Neuronal stem cell (in vitro differentiated cells): ENCODE results near the gene MRC2.

ENCODE experiments used
- DNase-seq: peaks from one replicate; pipeline ENCODE4 v3.0.0-alpha.2; 2013; ENCODE audit warnings: low spot score
- H2AFZ ChIP-seq: one replicate; pipeline ENCODE4 v1.6.1; 2013; ENCODE audit warnings: mild to moderate bottlenecking, low read length, inconsistent platforms
- H2AK5ac ChIP-seq: 2 replicates; pipeline ENCODE4 v1.6.1; 2013; ENCODE audit warnings: low read depth, mild to moderate bottlenecking, inconsistent platforms, low read length, moderate library complexity, mixed read lengths
- H2BK120ac ChIP-seq: 2 replicates; pipeline ENCODE4 v1.6.1; 2013; ENCODE audit warnings: low read depth, mild to moderate bottlenecking, inconsistent platforms, low read length, moderate library complexity, mixed read lengths
- H2BK12ac ChIP-seq: one replicate; pipeline ENCODE4 v1.6.1; 2013; ENCODE audit warnings: low read length, inconsistent platforms
- H2BK15ac ChIP-seq: 2 replicates; pipeline ENCODE4 v1.6.1; 2013; ENCODE audit warnings: mild to moderate bottlenecking, low read length, inconsistent platforms, mixed read lengths
- H2BK5ac ChIP-seq: one replicate; pipeline ENCODE4 v1.6.1; 2013; ENCODE audit warnings: inconsistent platforms, mild to moderate bottlenecking, low read length, moderate library complexity
- H3K14ac ChIP-seq: one replicate; pipeline ENCODE4 v1.6.1; 2013; ENCODE audit warnings: low read length, inconsistent platforms
- H3K18ac ChIP-seq: 2 replicates; pipeline ENCODE4 v1.6.1; 2013; ENCODE audit warnings: low read length, inconsistent platforms
- H3K23ac ChIP-seq: 2 replicates; pipeline ENCODE4 v1.6.1; 2013; ENCODE audit warnings: low read depth, mild to moderate bottlenecking, mixed read lengths, low read length, inconsistent platforms; ENCODE audit not compliant: poor library complexity
- H3K27ac ChIP-seq: replicated peaks from 3 replicates; pipeline ENCODE4 v1.5.1; 2013; ENCODE audit warnings: low read length, inconsistent platforms
- H3K27me3 ChIP-seq, 3 experiments: 2 replicates each; pipeline ENCODE4 v1.6.1; 2013; ENCODE audit warnings: low read length in 3 of 3, mild to moderate bottlenecking in 2 of 3, inconsistent platforms in 1 of 3, low read depth in 1 of 3, mixed read lengths in 1 of 3, moderate library complexity in 1 of 3; ENCODE audit not compliant: control insufficient read depth in 3 of 3, insufficient read depth in 3 of 3
- H3K36me3 ChIP-seq, 2 donors: replicated peaks in 1 of 2; 2 replicates each; pipeline ENCODE4 v1.6.1; 2013; ENCODE audit warnings: low read length in 2 of 2; ENCODE audit not compliant: control insufficient read depth in 2 of 2, insufficient read depth in 2 of 2
- H3K4ac ChIP-seq: 2 replicates; pipeline ENCODE4 v1.6.1; 2013; ENCODE audit warnings: inconsistent platforms, mild to moderate bottlenecking, low read length, moderate library complexity
- H3K4me1 ChIP-seq, 2 donors: 1 replicate in 1 of 2; 2 replicates in 1 of 2; pipeline ENCODE4 v1.6.1; 2013; ENCODE audit warnings: low read length in 2 of 2, low read depth in 1 of 2; ENCODE audit not compliant: control insufficient read depth in 2 of 2, insufficient read depth in 1 of 2
- H3K4me2 ChIP-seq: one replicate; pipeline ENCODE4 v1.6.1; 2013; ENCODE audit warnings: mild to moderate bottlenecking, low read length, inconsistent platforms; ENCODE audit not compliant: insufficient read depth, poor library complexity, severe bottlenecking
- H3K4me3 ChIP-seq, 2 donors: 2 replicates each; pipeline ENCODE4 v1.5.1; 2013; ENCODE audit warnings: low read length in 2 of 2, mild to moderate bottlenecking in 2 of 2, inconsistent platforms in 1 of 2, moderate library complexity in 1 of 2
- H3K79me1 ChIP-seq: one replicate; pipeline ENCODE4 v1.6.1; 2013; ENCODE audit warnings: low read depth, mild to moderate bottlenecking, inconsistent platforms, low read length, moderate library complexity
- H3K9ac ChIP-seq: one replicate; pipeline ENCODE4 v1.6.1; 2013; ENCODE audit warnings: mild to moderate bottlenecking, low read depth, low read length, inconsistent platforms; ENCODE audit not compliant: poor library complexity
- H3K9me3 ChIP-seq, 2 donors: replicated peaks in 1 of 2; 2 replicates each; pipeline versions ENCODE3 to v1.6.1; 2013; ENCODE audit warnings: low read length in 2 of 2, mild to moderate bottlenecking in 2 of 2, inconsistent platforms in 1 of 2, low read depth in 1 of 2, mixed read lengths in 1 of 2, moderate library complexity in 1 of 2; ENCODE audit not compliant: control insufficient read depth in 2 of 2, insufficient read depth in 1 of 2
- H4K8ac ChIP-seq: one replicate; pipeline ENCODE4 v1.6.1; 2013; ENCODE audit warnings: low read depth, mild to moderate bottlenecking, inconsistent platforms, low read length, moderate library complexity
- H4K91ac ChIP-seq: one replicate; pipeline ENCODE4 v1.6.1; 2013; ENCODE audit warnings: low read length, low read depth, mild to moderate bottlenecking, inconsistent platforms; ENCODE audit not compliant: poor library complexity
- WGBS, 2 donors: extraction: QIAGEN DNeasy Blood & Tissue Kit; methylation state at CpG; one replicate each; pipeline ENCODE4 v1.1.7; 2013; ENCODE audit warnings: missing lambda C conversion rate in 2 of 2, mixed read lengths in 1 of 2; ENCODE audit not compliant: insufficient read length in 2 of 2, insufficient replicate concordance in 1 of 2; ENCODE audit errors: extremely low coverage in 2 of 2; 5-methylcytosine and 5-hydroxymethylcytosine counted together

The MRC2 gene

DNA sequence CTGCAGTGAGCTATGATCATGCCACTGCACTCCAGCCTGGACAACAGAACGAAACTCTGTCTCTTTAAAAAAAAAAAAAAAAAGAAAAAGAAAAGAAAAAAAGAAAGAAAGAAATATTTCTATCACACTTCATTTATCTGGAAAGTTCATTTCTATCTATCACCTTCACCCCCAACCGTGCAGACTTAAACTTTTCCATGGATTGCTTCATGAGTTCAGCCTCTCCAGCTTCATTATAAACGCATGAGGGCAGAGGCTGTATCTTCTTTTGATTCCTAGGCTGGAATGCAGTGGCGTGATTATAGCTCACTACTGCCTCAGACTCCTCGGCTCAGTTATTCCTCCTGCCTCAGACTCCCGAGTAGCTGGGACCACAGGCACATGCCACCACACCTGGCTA, 28.2 kb downstream of the MRC2 start:
- Histone ChIP-seq H3K4ac (no peak overlapping the region), H3K4me2 (no peak overlapping the region), H3K23ac (no peak overlapping the region), H2AK5ac (no peak overlapping the region), H2AFZ (no peak overlapping the region), H2BK12ac (no peak overlapping the region), H2BK5ac (no peak overlapping the region), H3K79me1 (no peaks in the 10 kb centered on the region), H4K8ac (no peak overlapping the region), H3K9ac (no peak overlapping the region), H3K4me1 (peaks cover 25 to 33% of the 10 kb centered on the region in 2 donors), H3K36me3 (peaks cover 0 to 29% of the 10 kb centered on the region in 2 donors), H2BK15ac (no peak overlapping the region), H3K14ac (no peak overlapping the region), H4K91ac (no peak overlapping the region), H3K4me3 (no peak overlapping the region), H3K27ac (no peak overlapping the region), H3K18ac (no peak overlapping the region), H2BK120ac (no peak overlapping the region), H3K9me3 (peaks cover 0 to 32% of the 10 kb centered on the region in 2 donors), H3K27me3 (no peaks in the 10 kb centered on the region)
- no peak for DNase-seq
- WGBS, 2 donors = no CpG with 5 or more reads among the region's 6 CpGs

DNA sequence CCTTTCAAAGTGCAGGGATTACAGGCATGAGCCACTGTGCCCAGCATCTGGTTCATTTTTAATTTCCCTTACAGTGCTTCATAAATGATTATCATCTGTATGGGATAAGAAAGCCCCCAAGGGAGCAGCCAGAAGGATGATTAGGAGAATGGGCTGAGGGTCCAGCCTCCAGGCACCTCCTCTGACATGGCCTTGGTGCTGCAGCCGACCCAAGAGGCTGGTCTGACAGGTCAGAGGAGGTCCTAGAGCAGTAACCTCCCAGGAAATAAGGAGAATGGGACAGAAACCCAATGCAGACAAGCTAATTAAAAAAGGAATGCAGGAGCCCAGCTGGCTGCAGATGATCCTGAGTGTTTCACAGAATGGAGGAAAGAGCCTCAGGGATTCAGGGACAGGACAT, 29.0 kb downstream of the MRC2 start:
- Histone ChIP-seq H4K8ac (no peak overlapping the region), H3K4ac (no peak overlapping the region), H3K27me3 (no peaks in the 10 kb centered on the region), H4K91ac (no peak overlapping the region), H3K79me1 (no peaks in the 10 kb centered on the region), H3K9me3 (peaks cover 2 to 37% of the 10 kb centered on the region in 2 donors), H2BK12ac (no peak overlapping the region), H3K4me2 (no peak overlapping the region), H3K18ac (no peak overlapping the region), H3K14ac (no peak overlapping the region), H3K36me3 (peaks cover 0 to 29% of the 10 kb centered on the region in 2 donors), H3K4me3 (no peak overlapping the region), H3K9ac (no peak overlapping the region), H3K23ac (no peak overlapping the region), H3K27ac (peak overlapping the region; percentile 80), H2BK15ac (no peak overlapping the region), H2AK5ac (no peak overlapping the region), H2BK120ac (no peak overlapping the region), H3K4me1 (peaks cover 25 to 33% of the 10 kb centered on the region in 2 donors), H2BK5ac (no peak overlapping the region), H2AFZ (no peak overlapping the region)
- no peak for DNase-seq
- WGBS, 2 donors = no CpG with 5 or more reads among the region's 1 CpG

DNA sequence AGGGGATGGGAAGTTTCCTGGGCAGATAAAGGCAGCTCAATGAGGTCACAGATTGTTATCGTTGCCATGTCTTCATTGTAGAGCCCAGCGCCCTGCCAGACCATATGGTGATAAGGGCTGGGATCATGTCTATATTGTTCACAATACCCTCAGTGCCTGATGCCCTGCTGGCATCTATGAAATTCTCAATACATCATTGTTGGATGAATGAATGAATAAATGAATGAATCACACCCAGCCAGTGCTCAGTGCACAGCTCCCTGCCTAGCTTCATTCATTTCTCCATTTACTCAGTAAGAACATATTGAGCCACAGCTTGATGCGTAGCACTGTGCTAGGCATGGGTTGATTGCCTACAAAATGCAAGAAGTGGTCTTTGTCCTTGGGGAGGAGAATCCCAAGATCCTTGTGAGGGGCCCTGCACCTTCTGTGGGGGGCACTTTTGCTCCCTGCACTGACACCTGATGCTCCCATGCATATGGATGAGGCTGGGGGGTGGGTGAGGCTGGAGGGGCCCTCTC, 29.7 kb downstream of the MRC2 start:
- H3K36me3 ChIP-seq = peaks cover 0 to 30% of the 10 kb centered on the region in 2 donors
- no peak overlapping the region for H3K4ac ChIP-seq
- no peak overlapping the region for H3K23ac ChIP-seq
- no peak overlapping the region for H2BK12ac ChIP-seq
- H3K18ac ChIP-seq = peak overlapping the region; percentile 22
- no peaks in the 10 kb centered on the region for H3K79me1 ChIP-seq
- DNase-seq = no peak
- H3K4me1 ChIP-seq = peaks cover 22 to 30% of the 10 kb centered on the region in 2 donors
- no peak overlapping the region for H3K4me3 ChIP-seq
- WGBS, 2 donors = no CpG with 5 or more reads among the region's 3 CpGs
- H3K4me2 ChIP-seq = no peak overlapping the region
- no peak overlapping the region for H3K14ac ChIP-seq
- H3K9me3 ChIP-seq = peaks cover 2 to 37% of the 10 kb centered on the region in 2 donors
- no peak overlapping the region for H2BK120ac ChIP-seq
- peak overlapping the region; percentile 80 for H3K27ac ChIP-seq
- no peak overlapping the region for H2AK5ac ChIP-seq
- H2BK15ac ChIP-seq = no peak overlapping the region
- H3K27me3 ChIP-seq = no peaks in the 10 kb centered on the region
- no peak overlapping the region for H2AFZ ChIP-seq
- H3K9ac ChIP-seq = no peak overlapping the region
- H4K8ac ChIP-seq = no peak overlapping the region
- no peak overlapping the region for H4K91ac ChIP-seq
- no peak overlapping the region for H2BK5ac ChIP-seq

DNA sequence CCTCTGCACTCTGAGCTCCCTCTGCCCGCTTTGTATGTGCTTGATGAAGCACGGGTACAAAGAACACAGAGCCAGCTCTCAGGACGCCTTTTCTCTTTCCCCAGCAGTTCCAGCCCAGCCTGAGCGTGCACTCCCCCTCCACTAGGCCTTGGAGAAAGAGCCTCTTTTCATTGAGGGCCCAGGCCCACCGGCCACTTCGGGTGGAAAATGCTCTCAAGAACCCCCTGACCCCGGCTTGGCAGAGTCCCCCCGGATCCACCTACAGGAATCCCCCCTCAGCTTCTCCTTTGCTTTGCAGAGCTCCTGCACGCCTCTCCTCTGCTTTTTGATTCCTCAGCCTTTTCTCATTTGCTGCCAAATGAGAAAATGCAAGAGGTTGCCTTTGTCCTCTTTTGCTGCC, 30.2 kb downstream of the MRC2 start:
- no peak for DNase-seq
- H3K9ac ChIP-seq = no peak overlapping the region
- no peak overlapping the region for H3K4me3 ChIP-seq
- H2AFZ ChIP-seq = no peak overlapping the region
- no peak overlapping the region for H4K8ac ChIP-seq
- peaks cover 19 to 29% of the 10 kb centered on the region in 2 donors for H3K4me1 ChIP-seq
- peaks cover 0 to 33% of the 10 kb centered on the region in 2 donors for H3K36me3 ChIP-seq
- no peak overlapping the region for H3K23ac ChIP-seq
- no peaks in the 10 kb centered on the region for H3K27me3 ChIP-seq
- no peak overlapping the region for H3K14ac ChIP-seq
- no peak overlapping the region for H2BK120ac ChIP-seq
- peaks cover 2 to 37% of the 10 kb centered on the region in 2 donors for H3K9me3 ChIP-seq
- H3K79me1 ChIP-seq = no peaks in the 10 kb centered on the region
- no peak overlapping the region for H2BK12ac ChIP-seq
- no peak overlapping the region for H3K18ac ChIP-seq
- WGBS, 2 donors = no CpG with 5 or more reads among the region's 9 CpGs
- no peak overlapping the region for H2BK15ac ChIP-seq
- H3K4me2 ChIP-seq = no peak overlapping the region
- no peak overlapping the region for H2BK5ac ChIP-seq
- H4K91ac ChIP-seq = no peak overlapping the region
- H2AK5ac ChIP-seq = no peak overlapping the region
- H3K4ac ChIP-seq = no peak overlapping the region
- peak overlapping the region; percentile 80 for H3K27ac ChIP-seq
